CD4-positive, alpha-beta T cell treated with Interleukin-1 beta for 1 hour (primary cell): ENCODE results near the gene CAT.

ENCODE experiments used
- DNase-seq, 2 donors: peaks; one replicate each; pipeline ENCODE4 v3.0.0-alpha.2; 2020 to 2022

Gene CAT

DNA sequence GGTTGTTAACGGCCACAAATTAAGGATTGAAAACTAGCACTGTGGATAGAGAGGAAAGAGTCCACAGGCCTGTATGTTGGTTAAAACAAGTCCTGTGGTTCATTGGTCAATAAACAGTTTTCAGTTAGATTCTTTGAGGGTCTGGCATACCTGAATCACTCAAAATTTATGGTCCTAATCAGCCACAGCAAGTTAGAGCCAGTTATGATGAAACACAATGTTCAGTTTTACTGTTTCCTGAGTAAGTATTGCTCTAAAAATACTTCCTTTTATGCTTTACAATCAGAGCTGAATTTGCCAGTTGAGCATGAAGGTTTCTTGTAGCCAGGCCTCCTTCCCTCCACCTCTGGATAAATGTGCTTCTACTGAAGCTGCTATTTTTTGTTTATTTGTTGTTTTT lies 12.9 kb upstream of the CAT start:
- no peak for DNase-seq

GRCh38 chr11:34426766-34427185 lies 12.0 kb upstream of the CAT start:
- no peak for DNase-seq

DNA sequence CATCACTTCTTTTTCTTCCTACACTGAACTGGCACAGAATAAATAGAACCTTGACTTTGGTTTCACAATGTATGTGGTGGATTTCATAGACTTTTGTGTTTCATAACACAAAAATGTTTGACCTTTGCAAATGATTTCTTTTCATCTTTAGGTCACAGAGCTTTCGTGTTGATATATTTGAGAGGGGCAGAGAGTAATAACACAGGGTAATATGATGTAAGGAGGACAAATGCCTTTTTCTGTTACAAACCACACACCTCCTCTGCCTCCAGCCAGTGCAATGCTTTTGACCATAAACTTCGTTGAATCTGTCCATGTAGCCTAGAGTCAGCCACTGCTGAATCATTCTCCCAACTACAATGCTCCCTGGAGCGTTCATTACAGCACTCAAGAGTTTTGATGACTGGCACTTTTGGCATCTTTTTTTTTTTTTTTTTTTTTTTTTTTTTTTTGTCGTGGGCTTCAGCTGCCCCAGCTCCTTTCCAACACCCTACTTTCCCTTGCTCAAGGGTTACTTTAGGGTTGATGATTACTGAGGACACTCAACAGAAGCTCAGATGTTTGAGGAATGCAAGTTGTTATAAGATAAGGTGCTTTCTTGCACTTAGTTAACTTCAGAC lies 11.4 kb upstream of the CAT start:
- peak in 1 of 2 donors; percentile 19 for DNase-seq

DNA sequence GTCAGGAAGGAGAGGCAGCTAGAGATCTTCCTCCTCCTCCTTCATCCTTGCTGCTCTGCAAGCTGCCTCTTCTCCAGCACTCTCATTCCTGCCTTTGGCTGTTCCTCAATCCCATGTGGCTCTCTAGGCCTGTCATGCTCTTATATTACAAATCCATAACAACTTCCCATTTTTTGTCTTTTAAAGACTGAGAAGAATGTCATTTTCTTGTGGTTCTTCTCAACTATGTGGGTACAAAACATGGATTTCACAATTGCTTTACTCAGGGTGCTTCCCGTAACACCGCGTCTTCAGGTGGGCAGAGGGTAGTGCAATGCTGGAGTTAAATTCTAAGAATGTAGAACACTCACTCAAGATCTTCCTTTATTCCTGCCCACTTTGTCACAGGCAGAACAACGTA lies 6.8 kb upstream of the CAT start:
- DNase-seq = no peak

GRCh38 chr11:34432822-34433221 lies 5.9 kb upstream of the CAT start:
- DNase-seq = no peak

GRCh38 chr11:34433899-34434298 lies 4.8 kb upstream of the CAT start:
- DNase-seq = no peak

DNA sequence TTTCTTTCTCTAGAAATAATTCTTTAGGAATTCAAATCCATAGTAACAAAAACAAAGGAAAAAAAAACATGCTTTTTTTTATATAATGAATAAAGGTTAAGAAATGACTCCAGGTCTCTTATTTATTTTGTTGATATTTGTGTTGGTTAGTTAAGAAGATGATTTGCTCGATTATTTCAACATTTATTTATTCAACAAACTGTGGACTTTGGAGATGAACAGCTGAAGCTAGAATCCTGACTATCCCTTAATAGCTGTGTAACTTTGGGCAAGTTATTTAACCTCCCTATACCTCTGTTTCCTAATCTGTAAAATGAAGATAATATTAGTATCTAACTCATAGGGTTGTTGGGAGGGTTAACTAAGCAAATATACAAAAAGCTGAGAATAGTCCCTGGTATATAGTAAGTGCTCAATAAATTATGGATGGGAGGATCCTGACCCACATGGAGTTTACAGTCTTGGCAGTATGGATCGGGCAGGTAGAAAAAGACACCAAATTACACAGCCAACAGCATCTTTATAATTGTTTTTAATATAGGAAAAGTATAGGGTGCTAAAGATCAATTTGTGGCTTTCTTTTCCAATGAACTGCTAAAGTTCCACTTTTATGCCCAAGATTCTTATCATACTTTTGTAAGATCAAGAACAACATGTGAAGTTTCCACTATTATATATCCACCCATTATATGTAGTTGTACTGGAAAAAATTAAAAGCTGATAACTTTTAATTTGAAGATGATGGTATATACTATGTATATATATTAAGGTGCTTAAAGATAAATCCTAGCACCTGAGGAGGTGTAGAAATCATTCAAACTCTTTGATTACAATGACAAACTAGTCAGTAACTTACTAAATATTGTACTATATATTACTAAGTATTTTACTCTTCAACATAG lies 1.3 kb upstream of the CAT start:
- DNase-seq = no peak

DNA sequence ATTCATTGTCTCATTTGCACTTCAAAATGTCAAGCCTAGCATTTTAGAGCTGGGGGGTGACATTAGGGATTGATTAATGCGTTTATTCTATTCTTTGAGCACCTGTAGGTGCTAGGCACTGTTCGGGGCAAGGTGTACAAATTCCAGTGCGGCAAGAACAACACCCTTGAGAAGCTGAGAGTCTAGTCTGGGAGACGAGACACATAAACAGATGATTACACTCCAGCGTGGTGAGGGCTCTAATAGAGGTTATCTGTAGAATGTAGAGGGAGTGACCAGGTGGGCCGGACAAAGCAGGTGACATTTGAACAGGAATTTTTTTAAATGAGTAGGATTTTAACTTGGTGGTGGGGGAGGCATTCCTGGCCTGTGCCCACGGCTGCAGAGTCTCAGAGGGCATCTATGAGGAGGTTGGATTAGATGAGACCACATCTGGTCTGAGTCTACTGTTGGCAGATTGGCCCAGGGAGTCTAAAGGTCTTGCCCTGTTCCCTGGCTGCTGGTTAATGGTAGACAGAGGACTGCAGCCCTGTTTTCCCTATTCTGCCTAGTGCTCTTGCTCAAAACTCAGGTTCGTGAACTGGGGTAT lies 970 bp downstream of the CAT start:
- DNase-seq = no peak

- no peak for DNase-seq
Observed at GRCh38 chr11:34441814-34442213, 3.1 kb downstream of the CAT start.

DNA sequence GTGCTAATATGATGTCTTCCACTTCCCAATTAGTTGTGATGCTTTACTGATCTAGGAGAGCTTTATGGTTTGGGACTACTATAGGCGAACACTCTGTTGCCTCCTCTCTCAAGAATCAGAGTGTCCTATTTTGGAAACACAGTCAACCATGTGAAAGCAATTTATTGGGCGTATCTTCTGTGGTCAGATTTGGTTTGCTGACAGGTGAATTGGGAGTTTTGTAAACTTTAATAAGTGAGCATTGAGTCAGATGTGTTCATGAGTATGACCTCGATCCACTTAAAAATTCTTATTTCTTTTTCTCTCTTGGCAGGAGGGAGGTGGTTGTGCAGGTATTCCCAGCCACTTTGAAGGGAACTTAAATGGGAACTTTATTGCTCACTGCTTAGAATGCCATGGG lies 4.4 kb downstream of the CAT start:
- DNase-seq = no peak

DNA sequence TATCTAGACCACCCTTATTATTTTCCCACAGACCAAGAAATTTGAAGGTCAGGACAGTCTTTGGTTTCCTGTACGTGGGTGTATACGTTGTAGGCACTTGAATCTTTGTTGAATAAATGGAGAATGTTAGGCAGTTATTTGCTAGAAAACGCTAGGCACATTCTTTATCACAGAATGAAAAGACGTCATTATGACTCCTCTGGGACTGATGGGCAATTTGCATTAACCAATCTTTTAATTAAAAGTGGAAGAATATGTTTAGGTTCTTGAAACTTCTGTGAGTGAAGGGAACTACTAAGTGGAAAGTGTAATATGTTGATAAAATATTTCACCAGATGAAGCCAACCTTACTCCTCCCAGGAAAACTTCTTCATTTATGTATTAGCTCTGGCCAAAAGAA lies 5.7 kb downstream of the CAT start:
- DNase-seq = no peak

- no peak for DNase-seq
Observed at GRCh38 chr11:34445956-34446355, 7.2 kb downstream of the CAT start.

DNA sequence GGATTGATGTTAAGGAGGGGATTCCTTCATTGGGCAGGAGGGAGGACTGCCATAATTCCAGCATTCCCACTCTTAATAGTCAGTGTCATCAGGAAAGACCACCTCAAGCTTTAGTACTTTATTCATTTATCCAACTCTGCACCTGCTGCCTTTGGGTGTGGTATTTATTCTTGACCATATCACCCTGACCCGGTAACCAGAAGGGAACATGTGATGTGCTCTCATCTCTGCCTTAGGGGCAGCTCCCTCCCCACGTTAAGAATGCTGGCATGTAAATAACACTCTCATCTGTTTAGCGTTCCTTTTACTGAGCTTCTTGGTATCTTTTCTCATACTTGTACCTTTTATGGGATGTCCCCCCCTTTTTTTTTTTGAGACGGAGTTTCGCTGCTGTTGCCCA lies 7.7 kb downstream of the CAT start:
- no peak for DNase-seq

DNA sequence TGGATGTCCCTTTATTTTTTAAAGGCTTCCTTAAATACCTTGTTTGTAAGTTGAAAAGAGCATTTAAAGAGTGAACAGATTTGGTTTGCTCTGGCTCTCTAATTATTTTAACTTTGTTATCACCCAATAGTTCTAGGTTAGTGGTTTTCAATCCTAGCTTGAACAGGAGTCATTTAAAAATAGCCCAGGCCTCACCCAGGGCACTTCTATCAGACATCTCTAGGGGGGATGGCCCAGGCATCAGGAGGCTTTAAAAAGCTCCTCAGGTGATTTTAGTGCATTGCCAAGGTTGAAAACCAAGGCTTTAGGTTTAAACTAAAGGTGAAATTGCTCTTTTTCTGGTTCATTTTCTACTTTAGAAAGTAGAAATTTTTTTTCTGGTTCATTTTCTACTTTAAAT lies 8.3 kb downstream of the CAT start:
- no peak for DNase-seq

- DNase-seq = no peak
Observed at GRCh38 chr11:34448223-34448994, 9.7 kb downstream of the CAT start.

DNA sequence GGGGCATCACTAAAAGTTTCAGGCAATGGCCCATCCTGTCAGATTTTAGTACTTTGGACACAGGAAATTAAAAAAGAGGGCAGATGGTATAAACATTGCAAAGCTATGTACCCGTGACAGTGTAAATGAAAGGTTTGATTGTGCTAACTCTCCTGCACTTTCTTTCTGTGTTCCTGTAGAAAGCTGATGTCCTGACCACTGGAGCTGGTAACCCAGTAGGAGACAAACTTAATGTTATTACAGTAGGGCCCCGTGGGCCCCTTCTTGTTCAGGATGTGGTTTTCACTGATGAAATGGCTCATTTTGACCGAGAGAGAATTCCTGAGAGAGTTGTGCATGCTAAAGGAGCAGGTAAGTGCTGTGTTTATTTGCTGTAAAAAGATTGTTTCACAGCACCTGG lies 10.3 kb downstream of the CAT start:
- no peak for DNase-seq

GRCh38 chr11:34451053-34451452 lies 12.3 kb downstream of the CAT start:
- DNase-seq = no peak

- DNase-seq = no peak
Observed at GRCh38 chr11:34454308-34455032, 15.7 kb downstream of the CAT start.

GRCh38 chr11:34457607-34458006 lies 18.9 kb downstream of the CAT start:
- no peak for DNase-seq

DNA sequence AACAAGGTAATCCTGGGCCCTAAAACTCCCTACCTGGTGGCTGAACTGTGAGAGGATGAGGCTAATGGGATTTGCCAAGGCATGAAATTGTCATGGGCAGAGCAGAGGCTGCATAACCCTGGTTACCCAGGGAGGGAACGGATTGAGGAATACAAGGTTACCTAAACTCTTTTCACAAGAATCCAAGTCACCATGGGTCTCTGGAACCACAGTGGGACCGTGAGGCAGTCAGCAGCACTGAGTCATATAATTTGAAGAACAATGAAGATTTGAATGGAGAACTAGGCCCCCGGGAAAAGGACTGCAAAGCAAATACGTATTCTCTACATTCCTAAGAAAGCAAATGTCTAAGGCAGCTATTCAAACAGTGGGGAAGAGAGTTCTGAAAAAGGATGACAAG lies 19.8 kb downstream of the CAT start:
- no peak for DNase-seq

DNA sequence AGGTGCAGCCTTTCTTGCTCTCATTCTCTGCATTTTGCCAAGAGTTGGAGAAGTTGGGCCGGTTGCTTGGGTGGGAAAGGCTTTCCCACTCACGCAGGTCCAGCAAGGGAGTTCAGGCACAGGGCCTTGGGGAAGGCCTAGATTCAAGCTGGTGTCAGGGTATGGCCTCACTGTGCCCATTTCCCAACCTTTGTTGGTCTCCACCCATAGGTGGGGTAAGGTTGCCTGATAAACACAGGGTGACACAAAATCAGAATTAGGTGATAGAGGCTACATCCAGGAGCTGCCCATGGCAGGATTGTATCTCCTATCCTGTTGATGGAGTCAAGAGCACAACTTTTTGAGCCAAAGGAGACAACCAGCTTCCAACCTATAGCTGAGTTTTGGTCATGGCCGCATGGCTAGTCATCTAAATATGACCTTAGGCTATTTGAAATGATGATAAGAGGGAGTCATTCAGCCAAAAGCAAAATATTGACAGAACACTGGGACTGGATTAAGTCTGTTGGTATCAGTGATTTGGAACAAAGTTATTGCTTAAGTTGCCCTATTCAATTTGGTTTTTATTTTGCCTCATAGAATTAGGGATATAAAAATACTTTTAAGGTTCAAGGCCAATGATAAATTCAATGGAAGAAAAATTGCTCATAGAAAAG lies 20.9 kb downstream of the CAT start:
- DNase-seq = no peak

DNA sequence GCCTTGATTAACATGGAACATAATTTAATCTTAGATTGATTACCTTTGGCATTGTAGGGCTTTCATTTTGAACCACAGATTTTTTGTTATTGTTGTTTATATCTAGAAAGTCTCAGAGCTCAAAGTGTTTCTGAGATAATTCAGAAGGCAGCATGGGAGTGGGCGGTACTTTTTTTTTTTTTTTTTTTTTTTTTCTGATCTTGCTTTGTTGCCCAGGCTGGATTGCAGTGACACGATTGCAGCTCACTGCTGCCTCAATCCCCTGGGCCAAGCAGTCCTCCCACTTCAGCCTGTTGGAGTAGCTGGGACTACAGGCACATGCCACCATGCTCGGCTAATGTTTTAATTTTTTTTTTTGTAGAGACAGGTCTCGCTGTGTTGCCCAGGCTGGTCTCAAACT lies 21.5 kb downstream of the CAT start:
- no peak for DNase-seq
